ENCODE measurements around the gene COG4.

- TF ChIP-seq CTCF (IDR thresholded peaks at IDR 0.05) (no peak), POLR2A (IDR thresholded peaks at IDR 0.05) (no peak)
Measured at GRCh38 chr16:70460737-70461261, 62.6 kb downstream of the COG4 start.

All from Peyer's patch (tissue), 4 donors.